Measurements from ENCODE around the gene CASP9.
"Not testable (repeated sequence)": the region's sequence is repeated elsewhere in the genome, so short reads cannot be mapped to it uniquely, and the experiment has no call there.

Gene CASP9

DNA sequence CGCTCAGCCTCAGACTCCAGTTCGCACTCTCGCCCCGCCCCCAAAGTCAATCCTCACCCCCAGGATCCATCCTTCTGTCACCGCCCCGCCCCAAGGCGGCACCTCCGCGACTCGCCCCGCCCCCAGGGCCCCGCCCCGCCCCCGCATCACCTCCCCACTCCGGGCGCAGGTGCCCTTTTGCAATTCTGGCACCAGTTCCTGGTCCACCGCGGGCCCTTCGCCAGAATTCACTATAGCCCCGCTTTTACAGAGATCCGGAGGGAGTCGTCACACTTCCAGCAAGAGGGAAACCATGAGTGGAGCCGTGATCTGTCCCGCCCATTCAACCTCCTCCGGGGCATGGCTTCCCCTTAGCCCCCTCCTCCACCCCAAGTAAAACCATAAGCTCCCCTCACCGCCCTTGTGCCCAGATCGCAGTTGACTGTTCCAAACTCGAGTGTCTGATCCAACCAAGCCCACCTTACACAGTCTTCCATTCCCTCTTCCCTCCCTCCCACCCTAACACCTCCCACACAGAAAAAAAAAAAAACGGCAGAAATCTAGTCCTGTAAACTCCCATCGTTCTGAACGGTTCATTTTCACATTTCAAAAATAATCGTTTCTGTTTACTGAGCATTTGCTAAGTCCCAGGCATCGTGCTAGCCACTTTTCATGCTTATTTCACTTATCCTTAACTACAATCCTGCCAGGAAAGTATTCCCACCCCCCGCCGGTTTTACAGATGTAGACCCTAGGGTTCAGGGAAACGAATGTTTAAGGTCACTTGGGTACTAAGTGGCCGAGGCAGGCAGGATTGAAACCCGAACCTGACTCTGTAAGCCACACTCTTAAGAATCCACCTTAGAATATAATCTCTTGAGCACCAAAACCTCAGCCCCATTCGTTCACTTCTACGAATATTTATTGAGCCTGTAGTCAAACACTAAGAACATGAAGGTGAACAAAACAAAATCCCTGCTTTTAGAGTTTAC is 1.3 kb upstream of the CASP9 start:
- DNase-seq (ENCODE audit: low read depth) = peak; percentile 93

DNA sequence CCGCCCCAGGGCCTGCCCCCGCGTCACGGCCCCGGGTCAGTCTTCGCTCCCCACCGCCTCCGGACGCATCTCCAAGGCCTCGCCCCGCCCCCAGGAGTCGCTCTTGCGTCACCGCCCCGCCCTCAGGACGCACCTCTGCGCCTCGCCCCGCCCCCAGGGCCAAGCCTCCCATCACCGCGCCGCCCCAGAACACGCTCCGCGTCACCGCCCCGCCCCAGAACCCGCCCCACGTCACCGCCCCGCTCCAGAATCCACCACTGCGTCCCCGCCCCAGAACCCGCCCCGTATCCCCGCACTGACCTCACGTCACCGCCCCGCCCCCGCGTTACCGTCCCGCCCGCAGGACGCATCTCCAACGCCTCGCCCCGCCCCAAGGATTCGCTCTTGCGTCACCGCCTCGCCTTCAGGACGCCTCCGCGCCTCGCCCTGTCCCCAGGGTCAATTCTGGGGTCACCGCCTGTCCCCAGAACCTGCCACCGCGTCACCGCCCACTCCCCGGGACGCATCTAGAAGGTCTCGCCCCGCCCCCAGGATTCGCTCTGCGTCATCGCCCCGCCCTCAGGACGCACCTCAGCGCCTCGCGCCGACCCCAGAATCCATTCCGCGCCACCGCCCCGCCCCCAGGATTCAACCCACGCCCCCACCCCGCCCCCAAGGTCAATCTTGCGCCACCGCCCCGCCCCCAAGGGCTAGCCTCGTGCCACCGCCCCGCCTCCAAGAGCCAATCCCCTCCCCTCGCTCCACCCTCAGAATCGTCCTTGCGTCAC is 451 bp upstream of the CASP9 start:
- DNase-seq (ENCODE audit: low read depth) = peak; percentile 88

DNA sequence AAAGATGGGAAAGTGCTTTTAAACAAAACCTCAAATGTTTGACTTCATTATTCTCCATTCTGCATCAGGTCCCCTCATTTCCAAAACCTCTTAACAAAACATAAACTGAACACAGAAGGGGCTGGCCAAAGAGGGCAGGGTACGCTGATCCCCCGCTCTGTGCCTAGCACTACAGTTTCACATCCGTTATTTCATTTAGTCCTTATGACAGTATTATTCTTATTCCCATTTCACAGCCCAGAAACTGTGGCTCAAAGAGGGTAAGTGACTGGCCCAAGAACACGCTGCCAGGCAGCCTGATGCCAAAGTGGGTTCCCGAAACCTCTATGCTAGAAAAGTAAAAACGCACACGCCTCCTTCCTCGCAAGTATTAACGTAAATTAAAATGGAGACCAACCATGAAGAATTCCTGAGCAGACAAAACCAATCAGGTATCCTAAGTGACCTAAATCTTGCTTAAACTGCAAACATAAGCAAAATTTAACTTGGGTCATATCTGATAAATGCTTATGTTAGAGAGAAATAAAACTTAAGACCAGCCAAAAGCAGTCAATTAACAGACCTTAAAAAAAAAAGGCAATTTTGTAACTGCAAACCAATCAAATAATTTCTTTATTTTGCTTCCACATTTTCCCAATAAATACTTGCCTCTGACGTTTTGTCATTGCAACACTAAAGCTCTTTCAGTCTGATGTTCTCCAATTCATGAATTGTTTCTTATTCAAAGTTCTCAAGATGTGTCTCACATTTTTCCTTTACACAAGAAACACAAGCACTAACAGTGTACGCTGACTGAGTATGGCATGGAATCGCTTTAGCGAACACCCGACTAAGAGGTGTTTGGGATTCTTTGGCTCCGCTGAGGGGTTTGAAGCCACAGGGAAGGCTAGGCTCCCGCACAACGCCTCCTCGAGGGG is 653 bp downstream of the CASP9 start:
- DNase-seq (ENCODE audit: low read depth) = peak; percentile 14

DNA sequence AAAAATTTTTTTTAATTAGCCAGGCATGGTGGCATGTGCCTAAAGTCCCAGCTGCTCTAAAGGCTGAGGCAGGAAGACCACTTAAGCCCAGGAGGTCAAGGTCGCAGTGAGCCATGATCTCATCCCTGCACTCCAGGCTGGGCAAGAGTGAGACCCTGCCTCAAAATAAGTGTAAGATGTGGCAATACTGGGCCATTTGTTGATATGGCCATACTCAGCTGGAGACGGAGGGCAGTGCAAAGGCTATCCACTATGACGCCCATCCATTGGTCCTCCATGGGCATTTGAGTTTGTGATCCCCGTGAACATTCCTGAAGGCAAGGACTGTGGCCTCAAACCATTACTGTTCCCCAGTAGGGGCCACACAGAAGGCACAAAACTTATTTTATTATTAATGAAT is 1.5 kb downstream of the CASP9 start:
- DNase-seq (ENCODE audit: low read depth) = no peak

DNA sequence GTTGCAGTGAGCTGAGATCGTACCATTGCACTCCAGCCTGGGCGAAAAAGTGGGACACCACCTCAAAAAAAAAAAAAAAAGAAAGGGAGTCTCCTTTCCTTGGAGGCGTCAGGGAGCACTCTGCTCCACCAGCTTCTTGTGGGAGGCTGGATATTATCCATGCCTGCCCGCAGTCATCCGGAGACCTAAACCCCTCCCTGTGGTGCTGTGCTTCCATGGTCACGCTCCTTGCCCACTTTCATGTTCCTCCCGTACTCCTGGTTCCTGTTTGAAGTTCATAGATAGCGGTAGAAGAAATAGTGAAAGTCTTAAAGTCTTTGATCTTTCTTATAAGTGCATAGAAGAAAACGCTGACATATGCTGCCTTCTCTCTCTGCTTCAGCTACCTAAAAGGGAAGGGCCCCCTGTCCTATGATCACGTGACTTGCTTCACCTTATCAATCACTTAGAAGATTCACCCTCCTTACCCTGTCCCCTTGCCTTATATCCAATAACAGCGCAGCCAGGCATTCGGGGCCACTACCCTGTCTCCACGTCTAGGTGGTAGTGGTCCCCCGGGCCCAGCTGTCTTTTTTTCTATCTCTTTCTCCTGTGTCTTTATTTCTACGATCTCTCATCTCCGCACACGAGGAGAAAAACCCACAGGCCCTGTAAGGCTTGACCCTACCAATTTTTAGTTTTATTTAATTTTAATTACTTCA is 2.7 kb downstream of the CASP9 start:
- DNase-seq (ENCODE audit: low read depth) = not testable (repeated sequence)

DNA sequence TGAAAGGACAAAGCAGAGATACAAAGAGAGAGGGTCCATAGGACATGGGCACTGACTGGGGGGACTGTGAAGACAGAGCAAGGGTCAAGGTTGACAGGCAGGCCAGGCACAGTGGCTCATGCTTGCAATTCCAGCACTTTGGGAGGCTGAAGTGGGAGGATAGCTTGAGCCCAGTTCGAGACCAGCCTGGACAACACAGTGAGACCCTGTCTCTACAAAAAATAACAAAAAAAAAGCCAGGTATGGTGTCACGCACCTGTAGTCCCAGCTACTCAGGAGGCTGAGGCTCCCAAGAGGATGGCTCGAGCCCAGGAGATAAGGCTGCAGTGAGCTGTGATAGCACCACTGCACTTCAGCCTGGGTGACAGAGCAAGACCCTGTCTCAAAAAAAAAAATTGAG is 4.4 kb downstream of the CASP9 start:
- DNase-seq (ENCODE audit: low read depth) = no peak

DNA sequence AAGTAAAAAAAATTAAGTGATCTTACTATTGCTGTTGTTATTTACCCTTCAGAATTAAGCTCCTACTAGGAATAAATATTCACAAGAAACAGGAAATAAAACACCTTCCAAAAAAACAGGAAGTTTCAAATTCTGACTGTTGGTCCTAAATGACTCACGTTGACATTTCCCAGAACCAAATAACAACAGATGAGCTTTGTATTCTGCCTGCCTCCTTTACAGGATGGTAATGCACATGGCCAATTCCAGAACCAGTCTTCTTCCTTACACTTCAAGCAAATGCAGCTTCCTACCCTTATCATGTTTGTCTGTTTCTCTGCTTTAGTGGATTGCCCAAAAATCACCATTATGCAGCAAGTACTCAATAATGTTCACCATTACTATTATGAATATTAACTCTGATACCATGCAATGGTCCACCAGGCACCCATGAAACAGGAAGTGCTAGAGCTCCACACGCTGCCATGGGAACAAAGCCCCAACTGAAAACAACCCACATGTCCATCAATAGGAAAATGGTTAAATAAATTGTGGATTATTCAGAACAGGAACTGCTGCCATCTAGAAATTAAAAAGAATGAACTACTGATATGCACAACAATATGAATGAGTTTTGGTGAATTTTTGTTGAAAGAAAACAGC is 8.9 kb downstream of the CASP9 start:
- DNase-seq (ENCODE audit: low read depth) = no peak

DNA sequence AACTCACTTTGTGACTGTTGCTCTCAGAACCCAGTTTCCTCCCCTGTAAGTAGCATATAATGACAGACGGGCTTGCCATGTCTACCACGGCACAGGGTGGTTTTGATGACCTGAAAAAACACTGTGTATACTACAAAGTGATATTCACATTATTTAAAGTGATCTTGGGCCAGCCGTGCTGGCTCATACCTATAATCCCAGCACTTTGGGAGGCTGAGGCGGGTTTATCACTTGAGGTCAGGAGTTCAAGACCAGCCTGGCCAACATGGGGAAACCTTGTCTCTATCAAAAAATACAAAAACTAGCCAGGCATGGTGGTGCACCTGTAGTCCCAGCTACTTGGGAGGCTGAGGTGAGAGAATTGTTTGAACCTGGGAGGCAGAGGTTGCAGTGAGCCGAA is 9.5 kb downstream of the CASP9 start:
- not testable (repeated sequence) for DNase-seq (ENCODE audit: low read depth)

DNA sequence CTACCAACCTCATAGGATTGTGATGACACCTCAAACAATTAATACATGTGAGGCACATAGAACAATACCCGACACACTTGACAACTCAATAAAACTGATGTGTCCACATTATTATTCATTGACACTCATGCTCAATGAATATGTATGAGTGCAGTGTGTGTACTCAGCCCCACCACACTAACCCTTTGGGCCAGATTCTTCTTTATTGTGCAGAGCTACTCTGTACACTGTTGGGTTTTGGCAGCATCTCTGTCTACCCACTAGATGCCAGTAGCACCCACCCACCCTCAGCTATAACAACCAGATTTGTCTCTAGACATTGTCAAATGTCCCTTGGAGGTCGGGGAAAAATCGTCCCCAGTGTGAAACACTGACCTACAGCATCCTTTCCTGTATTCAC is 10.1 kb downstream of the CASP9 start:
- no peak for DNase-seq (ENCODE audit: low read depth)

DNA sequence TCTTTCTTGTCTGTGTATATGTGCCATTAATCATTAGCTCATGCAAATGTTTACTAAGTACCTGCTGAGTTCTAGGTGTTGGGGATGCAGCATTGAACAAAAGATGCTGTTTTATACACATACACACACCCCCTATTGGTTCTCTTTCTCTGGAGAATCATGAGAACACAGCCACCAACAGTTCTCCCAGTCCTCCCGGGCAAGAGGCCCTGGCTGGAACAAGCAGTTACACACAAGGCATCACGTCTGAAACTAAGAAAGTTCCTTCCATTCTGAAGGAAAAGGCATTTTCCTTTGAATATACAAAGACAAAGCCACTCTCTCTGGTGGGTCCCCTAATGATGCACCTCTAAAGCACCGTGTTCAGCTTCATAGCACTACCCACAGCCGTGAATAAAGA is 10.8 kb downstream of the CASP9 start:
- no peak for DNase-seq (ENCODE audit: low read depth)

DNA sequence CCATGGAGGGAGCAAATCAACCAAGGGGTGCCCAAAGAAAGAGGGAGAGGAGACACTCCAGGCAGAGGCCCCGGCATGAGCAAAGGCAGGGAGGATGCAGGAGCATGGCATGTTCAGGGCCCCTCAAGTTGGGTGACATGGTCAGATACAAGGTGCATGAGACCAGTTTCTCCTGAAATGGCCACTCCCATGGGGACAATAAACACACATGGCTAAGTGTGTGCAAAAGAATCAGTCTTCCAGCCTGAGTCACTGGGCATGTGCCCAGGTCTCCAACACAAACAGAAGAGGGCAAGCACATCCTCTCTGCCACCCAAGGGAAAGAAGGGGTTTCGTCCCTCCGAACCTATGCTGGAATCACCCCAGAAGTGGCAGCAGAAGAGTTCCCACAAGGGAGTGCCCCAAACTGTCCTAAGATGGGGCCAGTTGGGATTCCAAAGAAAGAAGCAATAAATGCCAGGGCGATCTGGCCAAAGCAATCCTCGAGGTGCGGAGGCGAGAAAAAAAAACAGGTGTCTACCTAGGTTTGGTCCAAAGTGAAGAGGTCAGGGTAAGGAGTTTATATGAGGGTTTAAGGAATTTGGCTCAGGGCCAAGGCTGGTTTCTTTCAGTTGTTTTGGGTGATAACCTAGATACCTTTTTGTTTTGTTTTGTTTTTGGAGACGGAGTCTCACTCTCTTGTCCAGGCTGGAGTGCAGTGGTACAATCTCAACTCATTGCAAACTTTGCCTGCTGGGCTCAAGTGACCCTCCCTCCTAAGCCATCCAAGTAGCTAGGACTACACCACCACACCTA is 13.2 kb downstream of the CASP9 start:
- DNase-seq (ENCODE audit: low read depth) = no peak

DNA sequence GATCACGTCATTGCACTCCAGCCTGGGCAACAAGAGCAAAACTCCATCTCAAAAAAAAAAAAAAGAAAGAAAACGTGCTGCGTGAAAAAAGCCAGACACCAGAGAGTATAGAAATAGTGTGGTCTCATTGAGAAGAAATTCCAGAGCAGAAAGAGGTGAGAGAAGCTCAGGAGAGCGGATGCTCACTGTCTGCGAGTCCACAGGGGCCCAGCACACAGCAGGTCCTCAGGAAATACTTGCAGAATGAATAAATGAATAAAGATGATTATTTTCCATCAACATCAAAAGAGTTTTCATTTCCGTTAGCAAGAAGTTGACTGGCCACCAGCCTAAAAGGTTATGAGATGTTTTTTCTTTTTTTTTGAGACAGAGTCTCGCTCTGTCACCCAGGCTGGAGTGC is 14.4 kb downstream of the CASP9 start:
- DNase-seq (ENCODE audit: low read depth) = no peak

DNA sequence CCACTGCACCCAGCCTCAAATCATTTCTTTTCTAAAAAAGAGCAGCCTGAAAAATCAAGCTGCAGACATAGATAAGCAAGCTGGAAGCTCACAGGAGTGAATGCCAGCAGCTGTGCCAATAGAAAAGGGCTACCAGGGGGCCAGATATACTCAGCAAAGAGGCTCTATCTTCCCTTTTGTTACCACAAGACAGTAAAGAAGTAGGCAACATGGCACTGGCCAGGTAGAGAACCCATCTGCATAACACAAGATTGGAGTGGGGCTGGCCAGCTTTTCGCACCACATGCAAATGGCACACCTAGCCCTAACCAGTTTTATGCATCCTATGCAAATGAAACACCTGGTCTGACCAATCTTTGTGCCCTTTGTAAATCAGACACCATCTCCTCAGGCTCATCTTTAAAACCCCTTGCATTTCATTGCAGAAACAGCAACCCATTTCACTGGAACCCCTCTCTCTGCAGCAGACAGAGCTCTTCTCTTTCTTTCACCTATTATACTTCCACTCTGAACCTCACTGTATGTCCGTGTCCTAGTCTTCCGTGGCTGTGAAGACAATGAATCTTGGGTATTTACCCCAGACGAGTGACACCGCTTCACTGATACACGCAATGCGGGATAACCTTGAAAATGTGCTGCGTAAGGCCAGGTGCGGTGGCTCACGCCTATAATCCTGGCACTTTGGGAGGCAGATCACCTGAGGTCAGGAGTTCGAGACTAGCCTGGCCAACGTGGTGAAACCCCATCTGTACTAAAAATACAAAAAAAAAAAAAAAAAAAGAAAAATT is 15.1 kb downstream of the CASP9 start:
- DNase-seq (ENCODE audit: low read depth) = no peak

DNA sequence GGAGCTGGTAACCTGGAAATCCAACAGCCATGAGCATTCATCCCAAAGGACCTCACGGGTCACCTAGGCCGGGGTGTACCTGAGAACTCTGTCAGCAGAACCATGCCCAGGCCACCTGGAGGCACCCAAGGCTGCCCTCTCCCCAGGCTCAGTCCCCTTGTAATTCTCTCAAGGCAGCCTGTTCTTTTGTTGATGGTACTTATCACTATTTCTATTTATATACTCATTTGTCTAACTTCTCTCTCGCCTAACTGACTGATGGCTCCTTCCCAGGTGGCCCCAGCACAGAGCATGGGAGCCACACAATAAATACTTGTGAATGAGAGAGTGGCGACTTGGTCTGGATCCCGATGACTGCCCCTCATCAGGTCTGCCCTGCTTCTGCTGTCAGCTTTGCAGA is 16.7 kb downstream of the CASP9 start:
- no peak for DNase-seq (ENCODE audit: low read depth)

DNA sequence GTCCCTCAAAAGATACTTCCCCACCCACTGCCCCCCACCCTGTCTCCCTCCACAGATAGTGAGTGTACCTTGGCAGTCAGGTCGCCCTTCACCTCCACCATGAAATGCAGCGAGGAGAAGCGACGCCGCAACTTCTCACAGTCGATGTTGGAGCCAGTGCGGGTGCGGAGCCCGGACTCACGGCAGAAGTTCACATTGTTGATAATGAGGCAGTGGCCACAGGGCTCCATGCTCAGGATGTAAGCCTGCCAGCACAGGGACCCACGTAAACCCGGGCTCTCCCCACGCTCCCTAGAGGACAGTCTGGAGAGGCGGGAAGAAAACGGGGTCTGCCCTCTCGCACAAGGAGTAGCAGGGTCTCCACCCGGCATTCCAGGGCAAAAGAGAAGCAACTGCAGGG is 17.2 kb downstream of the CASP9 start:
- no peak for DNase-seq (ENCODE audit: low read depth)

DNA sequence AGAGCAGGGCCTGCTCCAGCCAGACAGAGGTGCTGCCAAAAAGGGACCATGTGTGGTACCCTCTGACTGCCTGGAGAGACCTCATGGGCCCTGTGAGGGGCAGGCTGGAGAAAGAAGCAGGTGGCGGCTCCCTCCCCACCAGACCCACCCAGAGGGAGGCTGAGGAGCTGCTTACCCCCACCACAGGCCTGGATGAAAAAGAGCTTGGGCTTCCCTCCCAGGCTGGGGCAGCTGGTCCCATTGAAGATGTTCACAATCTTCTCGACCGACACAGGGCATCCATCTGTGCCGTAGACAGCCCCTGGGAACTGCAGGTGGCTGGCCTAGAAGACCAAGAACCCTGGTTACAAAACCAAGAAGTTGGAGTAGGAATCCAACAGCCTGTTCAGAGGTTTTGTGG is 19.6 kb downstream of the CASP9 start:
- no peak for DNase-seq (ENCODE audit: low read depth)

DNA sequence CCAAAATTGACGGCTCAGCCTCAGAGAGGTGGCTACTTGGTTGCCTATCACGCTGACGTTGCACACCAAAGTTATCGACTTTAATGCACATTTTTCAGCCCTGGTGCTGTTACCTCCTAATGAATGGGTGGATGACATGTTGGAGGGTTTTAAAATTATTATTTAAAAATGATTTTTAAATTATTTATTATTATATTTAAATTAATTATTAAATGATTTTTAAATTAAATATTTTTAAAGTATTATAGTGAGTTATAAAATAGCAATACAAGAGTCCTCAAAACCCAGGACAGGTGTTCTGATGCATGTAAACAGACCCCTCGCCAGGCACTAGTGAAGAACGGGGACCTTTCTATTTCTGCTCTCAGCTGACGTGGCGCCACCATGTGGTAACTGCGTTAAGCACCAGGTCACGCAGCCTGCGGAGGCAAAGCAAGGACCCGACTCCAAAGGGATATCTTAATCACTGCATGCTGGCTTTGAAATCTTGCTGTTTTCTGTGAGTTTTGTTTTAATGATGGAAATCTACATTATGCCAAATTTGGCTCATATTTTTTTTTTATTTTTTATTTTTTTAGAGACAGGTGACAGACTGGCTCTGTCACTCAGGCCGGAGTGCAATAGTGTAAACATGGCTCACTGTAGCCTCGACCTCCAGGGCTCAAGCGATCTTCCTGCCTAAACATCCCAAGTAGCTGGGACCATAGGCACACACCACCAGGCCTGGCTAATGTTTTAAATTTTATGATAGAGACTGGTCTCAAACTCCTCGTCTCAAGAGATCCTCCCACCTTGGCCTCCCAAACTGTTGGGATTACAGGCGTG is 22.6 kb downstream of the CASP9 start:
- peak; percentile 2 for DNase-seq (ENCODE audit: low read depth)

Data from HS-27A (cell line).